K562 (cell line): ENCODE measurements around the gene SLC26A11. TPM values are rescaled to one million over a fixed set of nuclear protein-coding genes. Genes with fewer than 3 reads are reported as not detected.

Experiments used
- ATAC-seq: fragments of 200-7000 bp; cut with Tn5 transposase; 3 replicates; pipeline ENCODE4 v1.9.1; 2020; ENCODE audit warnings: moderate library complexity
- BruUV-seq: library from RNA; stranded (reverse); fragments of 400-500 nt; replicated peaks from 2 replicates; lab custom pipeline; 2021; lab: Mats Ljungman, UMichigan
- CTCF ChIA-PET: fragments of 300-600 bp; formaldehyde crosslinking; extraction: SDS; loops from one replicate; lab custom pipeline; 2021; ENCODE audit warnings: low intra/inter-chr PET ratio; lab: Yijun Ruan, JAX
- POLR2A ChIA-PET: fragments of 300-600, 350-650 bp; sonication (Branson Sonifier 250); formaldehyde crosslinking; extraction: SDS; loops from one replicate; lab custom pipeline; 2021; ENCODE audit warnings: antibody characterized with exemption, inconsistent platforms; lab: Yijun Ruan, JAX
- DNase-seq, 4 experiments: peaks; one replicate each; pipeline versions ENCODE4 v3.0.0 to v3.0.0-alpha.2; 2011 to 2018; ENCODE audit warnings: low spot score in 3 of 4, mixed read lengths in 3 of 4; ENCODE audit errors: extremely low read depth in 1 of 4
- FAIRE-seq: peaks from 2 replicates; lab custom pipeline; 2011; peaks lifted over from hg19 to GRCh38; lab: Jason Lieb, UNC
- H2AFZ ChIP-seq: 2 replicates; pipeline ENCODE4 v1.6.0; 2011; ENCODE audit warnings: low read depth, low read length, control low read depth, inconsistent platforms
- H3K27ac ChIP-seq: fragments of 200-600 bp; 3 replicates; pipeline ENCODE4 v1.8.0; 2011; ENCODE audit warnings: low read depth, mild to moderate bottlenecking, control low read depth, inconsistent platforms, low read length, moderate library complexity, mixed read lengths; ENCODE audit errors: extremely low read depth
- H3K27me3 ChIP-seq, 2 experiments: fragments of 300-600 bp in 1 of 2; 2 replicates in 1 of 2; 3 replicates in 1 of 2; pipeline versions ENCODE4 v1.6.0 to v1.8.0; 2011; ENCODE audit warnings: inconsistent platforms in 2 of 2, low read length in 2 of 2, mild to moderate bottlenecking in 1 of 2, mixed read lengths in 1 of 2, moderate library complexity in 1 of 2; ENCODE audit not compliant: control insufficient read depth in 2 of 2, insufficient read depth in 2 of 2
- H3K36me3 ChIP-seq: fragments of 300-600 bp; 3 replicates; pipeline ENCODE4 v1.8.0; 2011; ENCODE audit warnings: mild to moderate bottlenecking, low read length, inconsistent platforms; ENCODE audit not compliant: control insufficient read depth, insufficient read depth
- H3K4me1 ChIP-seq, 2 experiments: fragments of 200-600 bp in 1 of 2; replicated peaks in 1 of 2; 2 replicates in 1 of 2; 3 replicates in 1 of 2; pipeline versions ENCODE4 v1.5.1 to v1.8.0; 2011; ENCODE audit warnings: inconsistent platforms in 2 of 2, low read length in 2 of 2, mild to moderate bottlenecking in 1 of 2, mixed read lengths in 1 of 2, moderate library complexity in 1 of 2; ENCODE audit not compliant: control insufficient read depth in 2 of 2, insufficient read depth in 2 of 2
- H3K4me2 ChIP-seq: 2 replicates; pipeline ENCODE4 v1.6.1; 2011; ENCODE audit warnings: low read length, control low read depth, inconsistent platforms, mixed read lengths; ENCODE audit not compliant: insufficient read depth
- H3K4me3 ChIP-seq: fragments of 200-600 bp; sonication (generic), shearing (Covaris generic); 2 replicates; pipeline ENCODE4 v1.5.1; 2016; ENCODE audit warnings: control low read depth, inconsistent platforms
- H3K79me2 ChIP-seq: fragments of 200-600 bp; 3 replicates; pipeline ENCODE4 v1.8.0; 2011; ENCODE audit warnings: low read length, inconsistent platforms; ENCODE audit not compliant: control insufficient read depth, insufficient read depth
- H3K9ac ChIP-seq, 2 experiments: 2 replicates each; pipeline versions ENCODE4 v1.6.0 to v1.6.1; 2011; ENCODE audit warnings: low read depth in 2 of 2, low read length in 2 of 2, control low read depth in 1 of 2, inconsistent platforms in 1 of 2, mild to moderate bottlenecking in 1 of 2, mixed read lengths in 1 of 2; ENCODE audit not compliant: insufficient read depth in 1 of 2
- H3K9me1 ChIP-seq: one replicate; pipeline ENCODE4 v1.6.0; 2011; ENCODE audit warnings: inconsistent platforms, mild to moderate bottlenecking, low read length, moderate library complexity; ENCODE audit not compliant: control insufficient read depth, insufficient read depth
- H3K9me3 ChIP-seq: replicated peaks from 2 replicates; pipeline ENCODE4 v1.5.1; 2011; ENCODE audit warnings: low read depth, low read length, inconsistent platforms; ENCODE audit not compliant: control insufficient read depth, insufficient read depth
- H4K20me1 ChIP-seq: replicated peaks from 2 replicates; pipeline ENCODE4 v1.6.1; 2011; ENCODE audit warnings: low read length, inconsistent platforms, mixed read lengths; ENCODE audit not compliant: control insufficient read depth, insufficient read depth
- ADNP ChIP-seq: fragments of 200-800 bp; sonication (Bioruptor generic); IDR thresholded peaks from 2 replicates; pipeline ENCODE4 v1.6.1; 2016; ENCODE audit warnings: missing genetic modification characterization, missing compliant biosample characterization
- BCOR ChIP-seq: fragments of 450-650 bp; IDR thresholded peaks from 2 replicates; pipeline ENCODE4 v1.6.1; 2016
- CHAMP1 ChIP-seq: fragments of 450-650 bp; IDR thresholded peaks from 2 replicates; pipeline ENCODE4 v1.6.1; 2016; ENCODE audit warnings: mild to moderate bottlenecking
- EP400 ChIP-seq: fragments of 450-650 bp; IDR thresholded peaks from 2 replicates; pipeline ENCODE4 v1.6.1; 2017; ENCODE audit warnings: antibody characterized with exemption, mild to moderate bottlenecking, moderate library complexity
- HDAC1 ChIP-seq, 2 experiments: fragments of 450-650 bp; IDR thresholded peaks; 2 replicates each; pipeline ENCODE4 v1.6.1; 2016 to 2017; ENCODE audit warnings: inconsistent platforms in 1 of 2, mild to moderate bottlenecking in 1 of 2, moderate library complexity in 1 of 2
- HDAC2 ChIP-seq: fragments of 450-650 bp; IDR thresholded peaks from 2 replicates; pipeline ENCODE4 v1.6.1; 2016; ENCODE audit warnings: mild to moderate bottlenecking
- HDGF ChIP-seq: fragments of 450-650 bp; IDR thresholded peaks from 2 replicates; pipeline ENCODE4 v1.6.1; 2016
- KDM1A ChIP-seq, 2 experiments: fragments of 450-650 bp; IDR thresholded peaks; 2 replicates each; pipeline ENCODE4 v1.6.1; 2016; ENCODE audit warnings: mild to moderate bottlenecking in 2 of 2
- LARP7 ChIP-seq: fragments of 450-650 bp; IDR thresholded peaks from 2 replicates; pipeline ENCODE4 v1.6.1; 2016
- PTBP1 ChIP-seq: fragments of 200-400 bp; formaldehyde crosslinking; IDR thresholded peaks from 2 replicates; pipeline ENCODE4 v1.6.1; 2017; ENCODE audit warnings: low read depth, low read length
- RBM25 ChIP-seq: fragments of 200-400 bp; formaldehyde crosslinking; IDR thresholded peaks from 2 replicates; pipeline ENCODE4 v1.6.1; 2018; ENCODE audit warnings: low read length, low read depth, moderate library complexity; ENCODE audit not compliant: severe bottlenecking
- SMARCA5 ChIP-seq: fragments of 450-650 bp; IDR thresholded peaks from 2 replicates; pipeline ENCODE4 v1.6.1; 2016
- SREBF1 ChIP-seq: fragments of 150-350 bp; IDR thresholded peaks from 2 replicates; pipeline ENCODE4 v1.6.1; 2014; ENCODE audit warnings: antibody characterized with exemption, low read depth, low read length, borderline replicate concordance
- SREBF2 ChIP-seq: sonication (generic); formaldehyde crosslinking; IDR thresholded peaks from 2 replicates; pipeline ENCODE4 v1.4.0; 2020; ENCODE audit warnings: mild to moderate bottlenecking, missing genetic modification reagents
- XRCC3 ChIP-seq: fragments of 450-650 bp; IDR thresholded peaks from 2 replicates; pipeline ENCODE4 v1.6.1; 2017; ENCODE audit warnings: mild to moderate bottlenecking, moderate library complexity
- ZFP36 ChIP-seq: fragments of 150-350 bp; IDR thresholded peaks from 2 replicates; pipeline ENCODE4 v1.6.1; 2018; ENCODE audit warnings: low read length, low read depth; ENCODE audit not compliant: partially characterized antibody
- WGBS: fragments of 100-300 bp; shearing (Covaris generic); methylation state at CpG from one replicate; pipeline ENCODE4 v1.1.6; 2016; ENCODE audit warnings: low coverage, mixed read lengths; ENCODE audit not compliant: insufficient coverage; ENCODE audit errors: missing lambda C conversion rate; 5-methylcytosine and 5-hydroxymethylcytosine counted together
- in situ Hi-C: fragments of 300-500 bp; cut with MboI; formaldehyde crosslinking; loops from 4 replicates; pipeline ENCODE4 v1.15.0; 2018; ENCODE audit warnings: inconsistent platforms, mixed read lengths
- intact Hi-C: fragments of 100-400 bp; cut with micrococcal nuclease; formaldehyde crosslinking; loops from 2 replicates; pipeline ENCODE4 v1.14.2; 2022
- polyA plus RNA-seq, 8 experiments: library from polyadenylated mRNA; depleted of rRNA in 4 of 8; stranded (reverse) in 5 of 8; unstranded in 3 of 8; fragments of >200 nt; fragmentation: Nextera tagmentation in 2 of 8; fragmentation: Illumina TruSeq in 1 of 8; extraction: Ambion mirVana in 2 of 8; extraction: Trizol in 1 of 8; gene quantifications; 2 replicates each; pipeline versions ENCODE4 v1.2.1 to v1.2.3, GENCODE V29; 2011 to 2014; ENCODE audit warnings: inconsistent platforms in 1 of 8, missing spikeins in 1 of 8
- total RNA-seq, 7 experiments: library from RNA; depleted of rRNA in 6 of 7; stranded (reverse); fragments of >200 nt in 6 of 7; fragmentation: Illumina TruSeq in 2 of 7; extraction: Trizol in 2 of 7; gene quantifications; 2 replicates each; pipeline versions ENCODE4 v1.2.1 to v1.2.3, GENCODE V29; 2011 to 2021; ENCODE audit warnings: low replicate concordance in 1 of 7

The SLC26A11 gene
- total and polyA plus RNA-seq, 9 of the 15 experiments (the other 6 are each of a cell fraction or from before 2014, with no cell fraction given): 0.06 to 3.1 (median 1.2) TPM; not detected in 1

GRCh38 chr17:80261895-80262279, 41.7 kb downstream of the SLC26A11 start:
- H3K27me3 ChIP-seq: no peaks in the 10 kb centered on the region

More at GRCh38 chr17:80261895-80262279, 41.7 kb downstream of the SLC26A11 start:
- Histone ChIP-seq H3K9me1 (no peaks in the 10 kb centered on the region), H3K4me3 (peak overlapping the region; percentile 65), H3K4me1 (peaks cover 48 to 66% of the 10 kb centered on the region in 2 experiments), H3K4me2 (peak overlapping the region; percentile 80), H2AFZ (no peak overlapping the region), H3K79me2 (peaks cover 27% of the 10 kb centered on the region), H3K9me3 (no peaks in the 10 kb centered on the region), H3K9ac (peak overlapping the region; percentile 75 to 98; a peak in 3 of 4 replicates), H3K36me3 (peaks cover 16% of the 10 kb centered on the region; the same call in 2 of the 3 replicates), H3K27ac (peak overlapping the region; percentile 84), H4K20me1 (no peaks in the 10 kb centered on the region)
- in situ Hi-C loops (no loop called here), intact Hi-C loops (no loop called here)
- TF ChIP-seq HDAC2: peak; percentile 43; the same call in 1 of the 2 replicates
- TF ChIP-seq SMARCA5: peak; percentile 81; the same call in 1 of the 2 replicates
- 0 out of 2 replicates have a peak, but pooled peaks have one; percentile 29 for TF ChIP-seq PTBP1
- no peak for TF ChIP-seq SREBF2 (CRISPR knock-in tag)
- peak; percentile 23; the same call in 1 of the 2 replicates for TF ChIP-seq HDGF
- TF ChIP-seq ZFP36: peak; percentile 85
- peak; percentile 93 for TF ChIP-seq BCOR
- TF ChIP-seq XRCC3: no peak
- peak; percentile 71 to 87; a peak in 3 of 4 replicates for TF ChIP-seq KDM1A (IDR thresholded peaks at IDR 0.05)
- peak; percentile 18; the same call in 1 of the 2 replicates for TF ChIP-seq LARP7
- TF ChIP-seq RBM25: peak; percentile 67
- peak; percentile 73; the same call in 1 of the 2 replicates for TF ChIP-seq ADNP
- peak; percentile 18; the same call in 1 of the 2 replicates for TF ChIP-seq EP400
- no peak for TF ChIP-seq CHAMP1
- TF ChIP-seq SREBF1: no peak
- peak in 1 of 2 experiments; percentile 26; a peak in 1 of 4 replicates for TF ChIP-seq HDAC1 (IDR thresholded peaks at IDR 0.05)
- ATAC-seq (no peak), FAIRE-seq (no peak), DNase-seq (no peak)
- CTCF ChIA-PET: no interaction called here
- POLR2A ChIA-PET: interaction anchor here (0.5 to 1.3 kb wide), 3 partner anchors 9 to 203 kb away, joined by 3 to 6 read pairs (median 5); no protein-coding TSS in a partner anchor
- no TSS peak for BruUV-seq
- WGBS: 12% methylated on average over 8 of the region's 8 CpGs
